Stomach (tissue), 9 donors: ENCODE data around the gene HMCES. TPM values are rescaled to one million over a fixed set of nuclear protein-coding genes. Genes with fewer than 3 reads are reported as not detected.

Experiments used
- DNase-seq, 2 donors: peaks; one replicate each; pipeline versions ENCODE4 v3.0.0 to v3.0.0-alpha.2; 2013 to 2019
- H3K27ac ChIP-seq, 5 donors: fragments of 200-600 bp in 4 of 5; sonication (generic) in 4 of 5; one replicate each; pipeline ENCODE4 v1.5.1; 2013 to 2019; ENCODE audit warnings: mild to moderate bottlenecking in 1 of 5, moderate library complexity in 1 of 5
- H3K27me3 ChIP-seq, 3 donors: fragments of 200-600 bp; sonication (generic); one replicate each; pipeline ENCODE4 v1.5.1; 2017 to 2019; ENCODE audit warnings: mixed run types in 1 of 3
- H3K36me3 ChIP-seq, 4 donors: fragments of 200-600 bp; sonication (generic); 1 replicate in 3 of 4; 2 replicates in 1 of 4; pipeline ENCODE4 v1.5.1; 2016 to 2019
- H3K4me1 ChIP-seq, 4 donors: fragments of 200-600 bp; sonication (generic); one replicate each; pipeline ENCODE4 v1.5.1; 2016 to 2019
- H3K4me3 ChIP-seq, 4 donors: fragments of 200-600 bp; sonication (generic) in 3 of 4; one replicate each; pipeline ENCODE4 v1.5.1; 2016 to 2019; ENCODE audit warnings: mild to moderate bottlenecking in 1 of 4
- H3K9me3 ChIP-seq, 4 donors: fragments of 200-600 bp; sonication (generic); one replicate each; pipeline ENCODE4 v1.5.1; 2016 to 2019
- EP300 ChIP-seq: sonication (generic); formaldehyde crosslinking; IDR thresholded peaks from one replicate; pipeline ENCODE4 v1.6.1; 2017; ENCODE audit warnings: antibody characterized with exemption
- POLR2A ChIP-seq, 4 donors: fragments of 450-650 bp; IDR thresholded peaks; one replicate each; pipeline ENCODE4 v1.6.1; 2016; ENCODE audit warnings: antibody characterized with exemption in 4 of 4, control low read depth in 2 of 4, mild to moderate bottlenecking in 1 of 4, moderate library complexity in 1 of 4
- POLR2AphosphoS5 ChIP-seq, 3 donors: sonication (generic); formaldehyde crosslinking; IDR thresholded peaks; one replicate each; pipeline ENCODE4 v1.6.1; 2016; ENCODE audit warnings: antibody characterized with exemption in 3 of 3
- WGBS, 5 donors: extraction: QIAGEN DNeasy Blood & Tissue Kit in 3 of 5; methylation state at CpG; one replicate each; pipeline versions ENCODE4 v1.1.5 to v1.1.7; 2013 to 2018; 5-methylcytosine and 5-hydroxymethylcytosine counted together
- intact Hi-C: fragments of 100-400 bp; cut with DNase I; formaldehyde crosslinking; loops from one replicate; pipeline ENCODE4 v1.15.1; 2023; ENCODE audit warnings: low total_unique reads
- polyA plus RNA-seq, 3 donors: library from polyadenylated mRNA; stranded (reverse); fragments of 200-250 nt; gene quantifications; one replicate each; pipeline ENCODE4 v1.2.3, GENCODE V29; 2013
- total RNA-seq, 5 donors: library from RNA; depleted of rRNA; stranded (reverse); fragments of >200 nt; gene quantifications; one replicate each; pipeline versions ENCODE4 v1.1.0 to v1.2.3, GENCODE V29; 2014 to 2016
- TF ChIP-seq, protein P1 (sequence below), 7 experiments: fragments of 450-650 bp in 4 of 7; fragments of 200-600 bp in 3 of 7; sonication (generic) in 3 of 7; IDR thresholded peaks; one replicate each; pipeline ENCODE4 v1.5.1; 2016 to 2019; ENCODE audit warnings: antibody characterized with exemption in 7 of 7, control low read depth in 2 of 7, mild to moderate bottlenecking in 1 of 7
- donor health status: healthy with polysubstance abuse.
- donor health status: Bipolar disorder and iron deficiency.
- donor health status: healthy.

The HMCES gene
- total and polyA plus RNA-seq, 8 donors: 16.4 to 80.5 (median 24.6) TPM

DNA sequence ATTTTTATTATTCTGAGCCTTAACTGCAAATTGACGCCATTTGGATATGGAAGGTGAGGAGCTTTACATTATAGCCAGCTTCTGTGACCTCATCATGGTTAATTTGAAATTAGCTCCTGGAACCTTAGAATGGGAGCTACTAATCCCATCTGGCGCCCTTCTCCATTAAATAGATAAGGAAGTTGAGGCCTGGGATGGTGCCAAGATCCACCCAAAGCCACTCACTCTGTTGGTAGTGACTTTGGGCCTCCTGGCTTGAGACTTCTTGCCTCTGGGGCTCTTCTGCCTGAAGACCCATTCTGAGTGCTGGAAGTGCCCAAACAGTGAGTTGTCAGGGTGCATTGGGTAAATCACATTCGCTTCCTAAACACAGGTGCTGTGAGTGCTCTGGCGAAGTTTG is 12.0 kb upstream of the HMCES start:
- intact Hi-C loops: no loop called here
- Histone ChIP-seq H3K4me1 (no peaks in the 10 kb centered on the region), H3K36me3 (peaks cover 98 to 100% (median 100%) of the 10 kb centered on the region in 4 donors), H3K9me3 (no peaks in the 10 kb centered on the region), H3K27ac (no peak overlapping the region), H3K4me3 (no peak overlapping the region), H3K27me3 (no peaks in the 10 kb centered on the region)
- DNase-seq: no peak
- 78 to 88% (median 85%) methylated on average over 4 of the region's 4 CpGs for WGBS, 5 donors
- TF ChIP-seq EP300 (no peak), POLR2AphosphoS5 (IDR thresholded peaks at IDR 0.05) (no peak), POLR2A (IDR thresholded peaks at IDR 0.05) (no peak)
- TF ChIP-seq, protein P1, sequence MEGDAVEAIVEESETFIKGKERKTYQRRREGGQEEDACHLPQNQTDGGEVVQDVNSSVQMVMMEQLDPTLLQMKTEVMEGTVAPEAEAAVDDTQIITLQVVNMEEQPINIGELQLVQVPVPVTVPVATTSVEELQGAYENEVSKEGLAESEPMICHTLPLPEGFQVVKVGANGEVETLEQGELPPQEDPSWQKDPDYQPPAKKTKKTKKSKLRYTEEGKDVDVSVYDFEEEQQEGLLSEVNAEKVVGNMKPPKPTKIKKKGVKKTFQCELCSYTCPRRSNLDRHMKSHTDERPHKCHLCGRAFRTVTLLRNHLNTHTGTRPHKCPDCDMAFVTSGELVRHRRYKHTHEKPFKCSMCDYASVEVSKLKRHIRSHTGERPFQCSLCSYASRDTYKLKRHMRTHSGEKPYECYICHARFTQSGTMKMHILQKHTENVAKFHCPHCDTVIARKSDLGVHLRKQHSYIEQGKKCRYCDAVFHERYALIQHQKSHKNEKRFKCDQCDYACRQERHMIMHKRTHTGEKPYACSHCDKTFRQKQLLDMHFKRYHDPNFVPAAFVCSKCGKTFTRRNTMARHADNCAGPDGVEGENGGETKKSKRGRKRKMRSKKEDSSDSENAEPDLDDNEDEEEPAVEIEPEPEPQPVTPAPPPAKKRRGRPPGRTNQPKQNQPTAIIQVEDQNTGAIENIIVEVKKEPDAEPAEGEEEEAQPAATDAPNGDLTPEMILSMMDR (IDR thresholded peaks at IDR 0.05): no peak

- Histone ChIP-seq H3K27ac (no peak overlapping the region), H3K4me3 (no peak overlapping the region), H3K4me1 (no peaks in the 10 kb centered on the region), H3K36me3 (peaks cover 100% of the 10 kb centered on the region in 4 donors), H3K27me3 (no peaks in the 10 kb centered on the region), H3K9me3 (no peaks in the 10 kb centered on the region)
- 92 to 95% (median 93%) methylated on average over 2 to 4 of the region's 4 CpGs for WGBS, 5 donors
- no peak for DNase-seq
- intact Hi-C loops: no loop called here
- TF ChIP-seq, protein P1 (IDR thresholded peaks at IDR 0.05): no peak
- TF ChIP-seq POLR2A (IDR thresholded peaks at IDR 0.05) (no peak), EP300 (no peak), POLR2AphosphoS5 (IDR thresholded peaks at IDR 0.05) (no peak)
These were observed 10.3 kb upstream of the HMCES start for GRCh38 chr3:129268396-129268795.

- Histone ChIP-seq H3K36me3 (peaks cover 100% of the 10 kb centered on the region in 4 donors), H3K4me1 (no peaks in the 10 kb centered on the region), H3K9me3 (no peaks in the 10 kb centered on the region), H3K27me3 (no peaks in the 10 kb centered on the region), H3K27ac (no peak overlapping the region), H3K4me3 (no peak overlapping the region)
- 91 to 97% (median 93%) methylated on average over 10 to 11 of the region's 11 CpGs for WGBS, 5 donors
- TF ChIP-seq POLR2AphosphoS5 (IDR thresholded peaks at IDR 0.05) (no peak), EP300 (no peak), POLR2A (IDR thresholded peaks at IDR 0.05) (no peak)
- TF ChIP-seq, protein P1 (IDR thresholded peaks at IDR 0.05): no peak
- DNase-seq: no peak
- intact Hi-C loops: no loop called here
These were observed 7.0 kb upstream of the HMCES start for GRCh38 chr3:129271674-129272073.

GRCh38 chr3:129276385-129276784 is 2.3 kb upstream of the HMCES start:
- WGBS, 5 donors: 47 to 71% (median 57%) methylated on average over 2 of the region's 2 CpGs
- intact Hi-C loops: no loop called here
- Histone ChIP-seq H3K4me3 (no peak overlapping the region), H3K4me1 (peaks cover 14 to 36% (median 32%) of the 10 kb centered on the region in 4 donors), H3K27ac (no peak overlapping the region), H3K27me3 (no peaks in the 10 kb centered on the region), H3K9me3 (no peaks in the 10 kb centered on the region), H3K36me3 (peaks cover 58 to 66% (median 65%) of the 10 kb centered on the region in 4 donors)
- peak in 1 of 2 donors; percentile 33 for DNase-seq
- TF ChIP-seq, protein P1 (IDR thresholded peaks at IDR 0.05): no peak
- TF ChIP-seq POLR2AphosphoS5 (IDR thresholded peaks at IDR 0.05): no peak
- TF ChIP-seq POLR2A (IDR thresholded peaks at IDR 0.05): no peak
- TF ChIP-seq EP300: no peak
